ENCODE data around the gene LIG3.
"Not testable (repeated sequence)": the region's sequence is repeated elsewhere in the genome, so short reads cannot be mapped to it uniquely, and the experiment has no call there.

The LIG3 gene

GRCh38 chr17:34990921-34991365 is 10.6 kb downstream of the LIG3 start:
- no peak overlapping the region for H3K4me3 ChIP-seq (ENCODE audit: low read length)
- DNase-seq (ENCODE audit: low read depth): peak; percentile 12
- TF ChIP-seq CTCF (conservative IDR thresholded peaks at IDR 0.05; ENCODE audit: low read length): no peak

GRCh38 chr17:34991606-34992005 is 11.3 kb downstream of the LIG3 start:
- DNase-seq (ENCODE audit: low read depth): no peak
- H3K4me3 ChIP-seq (ENCODE audit: low read length): no peak overlapping the region
- no peak for TF ChIP-seq CTCF (conservative IDR thresholded peaks at IDR 0.05; ENCODE audit: low read length)

- no peak for TF ChIP-seq CTCF (conservative IDR thresholded peaks at IDR 0.05; ENCODE audit: low read length)
- H3K4me3 ChIP-seq (ENCODE audit: low read length): no peak overlapping the region
- peak; percentile 16 for DNase-seq (ENCODE audit: low read depth)
Observed at GRCh38 chr17:34993031-34993430, 12.7 kb downstream of the LIG3 start.

GRCh38 chr17:34996422-34997285 is 16.3 kb downstream of the LIG3 start:
- no peak for TF ChIP-seq CTCF (conservative IDR thresholded peaks at IDR 0.05; ENCODE audit: low read length)
- H3K4me3 ChIP-seq (ENCODE audit: low read length): no peak overlapping the region
- no peak for DNase-seq (ENCODE audit: low read depth)

- TF ChIP-seq CTCF (conservative IDR thresholded peaks at IDR 0.05; ENCODE audit: low read length): no peak
- no peak overlapping the region for H3K4me3 ChIP-seq (ENCODE audit: low read length)
- DNase-seq (ENCODE audit: low read depth): peak; percentile 60
Observed at GRCh38 chr17:34997355-34997862, 17.1 kb downstream of the LIG3 start.

GRCh38 chr17:34998205-34998604 is 17.9 kb downstream of the LIG3 start:
- TF ChIP-seq CTCF (conservative IDR thresholded peaks at IDR 0.05; ENCODE audit: low read length): peak; percentile 92
- no peak overlapping the region for H3K4me3 ChIP-seq (ENCODE audit: low read length)
- peak; percentile 63 for DNase-seq (ENCODE audit: low read depth)

GRCh38 chr17:34999456-34999855 is 19.1 kb downstream of the LIG3 start:
- no peak overlapping the region for H3K4me3 ChIP-seq (ENCODE audit: low read length)
- no peak for TF ChIP-seq CTCF (conservative IDR thresholded peaks at IDR 0.05; ENCODE audit: low read length)
- DNase-seq (ENCODE audit: low read depth): no peak

- H3K4me3 ChIP-seq (ENCODE audit: low read length); DNase-seq (ENCODE audit: low read depth): not testable (repeated sequence)
Observed at GRCh38 chr17:35000965-35001364, 20.7 kb downstream of the LIG3 start.

Measured in AG10803 (cell line).